Activated CD4-positive, alpha-beta memory T cell treated with anti-CD3 and anti-CD28 coated beads, Interleukin-2, amount 10 ng/mL, durations not matched to agents 7 days and 5 days (primary cell): ENCODE data around the gene TSACC. TPM values are rescaled to one million over a fixed set of nuclear protein-coding genes. Genes with fewer than 3 reads are reported as not detected.
"Not testable (repeated sequence)": the region's sequence is repeated elsewhere in the genome, so short reads cannot be mapped to it uniquely, and the experiment has no call there.

ENCODE experiments used
- CTCF ChIA-PET: fragments of 350-600 bp; sonication (Branson Sonifier 250); formaldehyde crosslinking; loops from one replicate; lab custom pipeline; 2021; ENCODE audit warnings: antibody characterized with exemption, inconsistent platforms; lab: Charles Lee
- POLR2A ChIA-PET: fragments of 350-600 bp; sonication (Branson Sonifier 250); formaldehyde crosslinking; loops from one replicate; lab custom pipeline; 2021; ENCODE audit warnings: antibody characterized with exemption; lab: Charles Lee
- DNase-seq: peaks from one replicate; pipeline ENCODE4 v3.0.0-alpha.2; 2020
- H3K27ac Mint-ChIP-seq: one replicate; pipeline ENCODE4 v1.8.0; 2021; ENCODE audit warnings: mild to moderate bottlenecking, mixed read lengths
- H3K27me3 Mint-ChIP-seq: one replicate; pipeline ENCODE4 v1.8.0; 2021; ENCODE audit warnings: mixed read lengths
- H3K36me3 Mint-ChIP-seq: one replicate; pipeline ENCODE4 v1.8.0; 2021; ENCODE audit warnings: low read depth, mixed read lengths
- H3K4me1 Mint-ChIP-seq: one replicate; pipeline ENCODE4 v1.8.0; 2021; ENCODE audit warnings: mixed read lengths
- H3K4me3 Mint-ChIP-seq: one replicate; pipeline ENCODE4 v1.8.0; 2021; ENCODE audit warnings: mild to moderate bottlenecking, mixed read lengths
- H3K9me3 Mint-ChIP-seq: one replicate; pipeline ENCODE4 v1.8.0; 2021; ENCODE audit warnings: mixed read lengths
- total RNA-seq, 2 experiments: library from RNA; stranded (reverse); gene quantifications; one replicate each; pipeline ENCODE4 v1.2.3, GENCODE V29; 2021

The TSACC gene
- total RNA-seq, 2 experiments from 2014 or later: 0.65 TPM; not detected in 1

DNA sequence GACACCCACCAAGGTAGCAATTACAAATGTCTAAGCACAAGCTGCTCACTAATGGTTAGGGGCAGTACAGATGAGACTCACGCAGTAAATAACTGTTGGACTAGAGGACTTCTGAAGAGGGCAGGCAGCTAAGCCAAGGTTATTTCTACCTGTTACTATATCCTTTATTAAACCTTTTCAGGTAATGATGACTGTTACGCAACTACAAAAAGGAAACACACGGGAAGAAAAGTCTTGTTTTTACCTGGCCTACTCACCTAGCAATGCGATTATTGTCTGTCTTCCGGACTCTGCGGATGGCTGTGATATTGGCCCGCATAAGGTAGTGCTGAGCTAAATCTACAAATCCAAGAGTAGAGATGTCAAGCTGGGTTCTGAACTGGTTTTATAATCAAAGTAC is 21.4 kb upstream of the TSACC start:
- no peak overlapping the region for H3K4me3 Mint-ChIP-seq
- no peak overlapping the region for H3K27ac Mint-ChIP-seq
- no peaks in the 10 kb centered on the region for H3K9me3 Mint-ChIP-seq
- no peaks in the 10 kb centered on the region for H3K27me3 Mint-ChIP-seq
- peaks cover 74% of the 10 kb centered on the region for H3K36me3 Mint-ChIP-seq
- no peaks in the 10 kb centered on the region for H3K4me1 Mint-ChIP-seq
- CTCF ChIA-PET: interaction anchor here (0.6 to 1.8 kb wide), 4 partner anchors 27 to 443 kb away, joined by 3 to 8 read pairs (median 4); partner anchors contain the start of genes SMG5 and TMEM79
- no peak for DNase-seq
- POLR2A ChIA-PET: interaction anchor here (0.9 kb wide), 1 partner anchor 34 kb away, joined by 3 read pairs; the partner anchor contains the start of gene SMG5

DNA sequence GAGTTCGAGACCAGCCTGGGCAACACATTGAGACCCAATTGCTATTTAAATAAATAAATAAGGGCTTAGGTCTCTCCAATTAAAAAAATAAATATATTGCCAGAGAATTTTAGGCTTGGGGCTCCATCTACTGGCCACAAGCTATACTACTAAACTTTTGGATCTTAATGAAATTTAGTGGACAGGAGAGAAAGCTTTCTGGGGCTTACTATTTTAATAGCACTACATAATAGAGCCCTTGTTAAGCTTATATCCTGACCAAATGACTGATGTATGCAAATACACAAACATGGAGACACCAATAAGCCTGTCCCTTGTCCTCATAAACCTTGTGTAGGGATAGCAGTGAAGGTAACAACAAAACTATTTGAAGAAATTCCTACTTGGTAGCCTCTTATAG is 18.7 kb upstream of the TSACC start:
- Mint-ChIP-seq H3K27ac (no peak overlapping the region), H3K36me3 (peaks cover 66% of the 10 kb centered on the region), H3K9me3 (no peaks in the 10 kb centered on the region), H3K4me3 (no peak overlapping the region), H3K4me1 (no peaks in the 10 kb centered on the region), H3K27me3 (no peaks in the 10 kb centered on the region)
- ChIA-PET CTCF (interaction anchor here (0.6 to 2.6 kb wide), 32 partner anchors 8 to 506 kb away, joined by 3 to 26 read pairs (median 4); partner anchors contain the start of genes CCT3, PMF1, SMG5 and TSACC), POLR2A (interaction anchor here (0.7 to 1.5 kb wide), 6 partner anchors 14 to 174 kb away, joined by 3 to 5 read pairs (median 3); partner anchors contain the start of gene SMG5)
- DNase-seq: peak; percentile 27

DNA sequence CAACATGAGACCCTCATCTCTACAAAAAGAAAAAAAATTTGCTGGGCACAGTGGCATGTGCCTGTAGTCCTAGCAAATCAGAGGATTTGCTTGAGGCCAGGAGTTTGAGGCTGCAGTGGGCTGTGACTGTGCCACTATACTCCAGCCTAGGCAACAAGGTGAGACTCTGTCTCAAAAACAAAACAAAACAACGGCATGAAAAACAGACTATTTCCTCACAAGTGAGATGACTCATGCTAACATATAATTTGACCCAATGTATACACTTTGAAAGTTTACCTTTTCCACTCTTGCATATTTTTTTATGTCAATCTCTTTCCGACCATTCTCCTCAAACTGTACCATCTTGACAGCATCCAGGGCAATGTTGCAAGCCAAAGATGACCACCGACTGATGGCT is 17.8 kb upstream of the TSACC start:
- CTCF ChIA-PET: interaction anchor here (0.6 to 1.2 kb wide), 2 partner anchors 44 to 86 kb away, joined by 3 read pairs; no protein-coding TSS in a partner anchor
- H3K27me3 Mint-ChIP-seq: no peaks in the 10 kb centered on the region
- H3K4me3 Mint-ChIP-seq: no peak overlapping the region
- peaks cover 65% of the 10 kb centered on the region for H3K36me3 Mint-ChIP-seq
- POLR2A ChIA-PET: interaction anchor here (1.5 kb wide), 1 partner anchor 15 kb away, joined by 3 read pairs; no protein-coding TSS in a partner anchor
- H3K27ac Mint-ChIP-seq: no peak overlapping the region
- DNase-seq: no peak
- H3K4me1 Mint-ChIP-seq: no peaks in the 10 kb centered on the region
- H3K9me3 Mint-ChIP-seq: no peaks in the 10 kb centered on the region

DNA sequence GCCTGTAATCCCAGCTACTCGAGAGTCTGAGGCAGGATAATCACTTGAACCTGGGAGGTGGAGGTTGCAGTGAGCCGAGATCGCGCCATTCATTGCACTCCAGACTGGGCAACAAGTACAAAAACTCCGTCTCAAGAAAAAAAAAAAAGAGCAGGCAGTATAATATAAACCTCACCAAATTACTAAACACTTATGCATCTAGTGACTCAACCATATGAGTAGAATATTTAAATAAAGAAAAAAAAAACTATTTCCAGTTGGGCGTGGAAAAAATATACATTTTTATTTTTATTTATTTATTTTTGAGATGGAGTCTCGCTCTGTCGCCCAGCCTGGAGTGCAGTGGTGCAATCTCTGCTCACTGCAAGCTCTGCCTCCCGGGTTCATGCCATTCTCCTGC is 15.1 kb upstream of the TSACC start:
- H3K9me3 Mint-ChIP-seq, H3K4me3 Mint-ChIP-seq, H3K4me1 Mint-ChIP-seq, DNase-seq, H3K27me3 Mint-ChIP-seq, H3K27ac Mint-ChIP-seq: not testable (repeated sequence)
- POLR2A ChIA-PET: interaction anchor here (1.1 to 1.5 kb wide), 2 partner anchors 15 to 40 kb away, joined by 3 read pairs; partner anchors contain the start of genes CCT3 and TSACC
- CTCF ChIA-PET: interaction anchor here (0.6 to 1.6 kb wide), 3 partner anchors 8 to 182 kb away, joined by 3 to 5 read pairs (median 4); no protein-coding TSS in a partner anchor
- H3K36me3 Mint-ChIP-seq: peaks cover 46% of the 10 kb centered on the region

DNA sequence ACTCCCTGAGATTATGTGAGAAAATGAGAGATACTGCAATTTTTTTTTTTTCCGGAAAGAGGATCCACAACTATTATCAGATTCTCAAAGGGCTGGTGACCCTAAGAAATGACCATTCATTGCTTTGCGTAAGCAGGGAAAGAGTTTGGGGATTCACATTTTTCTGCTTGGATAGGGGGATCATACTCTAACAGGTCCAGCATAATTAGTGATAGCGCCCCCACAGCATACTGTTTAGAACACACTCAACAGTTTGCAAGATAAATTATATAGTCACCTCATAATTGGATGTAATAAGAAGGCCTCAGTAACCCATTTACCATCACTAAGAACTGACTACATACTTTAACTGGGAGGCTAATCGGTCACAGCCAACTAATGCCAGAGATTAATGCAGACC is 2.1 kb upstream of the TSACC start:
- POLR2A ChIA-PET: interaction anchor here (0.9 to 1.4 kb wide), 6 partner anchors 16 to 240 kb away, joined by 3 to 12 read pairs (median 3); partner anchors contain the start of gene SMG5
- CTCF ChIA-PET: interaction anchor here (0.7 to 2.4 kb wide), 4 partner anchors 10 to 65 kb away, joined by 3 to 9 read pairs (median 4); no protein-coding TSS in a partner anchor

DNA sequence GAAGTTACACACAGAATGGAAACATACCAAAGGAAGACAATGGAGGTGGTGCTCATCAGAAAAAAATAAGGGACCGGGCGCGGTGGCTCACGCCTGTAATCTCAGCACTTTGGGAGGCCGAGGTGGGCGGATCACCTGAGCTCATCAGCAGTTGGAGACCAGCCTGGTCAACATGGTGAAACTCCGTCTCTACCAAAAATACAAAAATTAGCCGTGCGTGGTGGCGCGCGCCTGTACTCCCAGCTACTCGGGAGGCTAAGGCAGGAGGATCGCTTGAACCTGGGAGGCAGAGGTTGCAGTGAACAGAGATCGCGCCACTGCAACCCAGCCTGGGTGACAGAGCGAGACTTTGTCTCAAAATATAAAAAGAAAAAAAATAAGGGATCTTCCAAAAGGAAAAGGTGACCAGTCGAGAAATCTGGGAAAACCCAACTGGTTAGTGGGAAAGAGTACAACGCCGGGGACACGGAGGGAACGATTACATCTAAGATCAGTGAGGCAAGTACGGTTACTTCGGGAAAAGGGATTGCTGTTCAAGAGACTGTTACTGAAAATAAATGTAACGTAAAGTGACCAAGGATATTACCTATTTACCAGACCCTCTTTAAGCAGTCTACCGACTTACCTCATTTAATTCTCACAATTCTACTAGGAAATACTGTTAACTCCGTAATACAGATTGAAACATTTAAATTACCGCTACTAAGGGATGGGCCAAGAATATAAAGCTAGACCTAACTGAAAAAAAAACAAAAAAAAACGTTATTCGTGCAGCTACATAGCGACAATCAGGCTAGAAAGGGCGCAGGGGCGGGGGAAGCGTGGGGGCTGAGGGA is 1.1 kb upstream of the TSACC start:
- no peaks in the 10 kb centered on the region for H3K9me3 Mint-ChIP-seq
- H3K36me3 Mint-ChIP-seq: peaks cover 41% of the 10 kb centered on the region
- H3K4me3 Mint-ChIP-seq: peak overlapping the region; percentile 98
- peak; percentile 18 for DNase-seq
- CTCF ChIA-PET: interaction anchor here (0.6 to 2.4 kb wide), 11 partner anchors 8 to 531 kb away, joined by 3 to 9 read pairs (median 3); partner anchors contain the start of gene SMG5
- peak overlapping the region; percentile 95 for H3K27ac Mint-ChIP-seq
- POLR2A ChIA-PET: interaction anchor here (0.8 to 2.0 kb wide), 18 partner anchors 10 to 254 kb away, joined by 3 to 15 read pairs (median 3); partner anchors contain the start of genes NAXE, SLC25A44, SMG5 and TMEM79
- H3K4me1 Mint-ChIP-seq: peaks cover 39% of the 10 kb centered on the region
- H3K27me3 Mint-ChIP-seq: no peaks in the 10 kb centered on the region

More for the DNA sequence above, 2.1 kb upstream of the TSACC start:
- no peaks in the 10 kb centered on the region for H3K9me3 Mint-ChIP-seq
- peak overlapping the region; percentile 98 for H3K4me3 Mint-ChIP-seq
- peaks cover 39% of the 10 kb centered on the region for H3K4me1 Mint-ChIP-seq
- peaks cover 44% of the 10 kb centered on the region for H3K36me3 Mint-ChIP-seq
- no peak overlapping the region for H3K27ac Mint-ChIP-seq
- no peak for DNase-seq
- no peaks in the 10 kb centered on the region for H3K27me3 Mint-ChIP-seq

DNA sequence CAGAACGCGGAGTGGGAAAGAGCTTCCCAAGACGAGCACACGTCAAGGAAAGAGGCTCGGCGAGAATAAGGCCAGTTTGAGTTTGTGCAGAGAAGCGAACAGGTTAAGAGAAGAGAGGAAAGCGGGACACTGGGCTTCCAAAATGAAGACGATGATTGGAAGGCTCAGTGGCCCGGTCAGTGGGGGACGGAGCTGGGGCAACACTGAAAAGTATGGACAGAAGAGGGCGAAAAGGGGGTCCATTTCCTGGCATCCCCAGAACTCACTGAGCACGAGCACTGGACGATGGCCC is 492 bp upstream of the TSACC start:
- no peaks in the 10 kb centered on the region for H3K9me3 Mint-ChIP-seq
- peak overlapping the region; percentile 95 for H3K27ac Mint-ChIP-seq
- H3K27me3 Mint-ChIP-seq: no peaks in the 10 kb centered on the region
- DNase-seq: no peak
- peak overlapping the region; percentile 98 for H3K4me3 Mint-ChIP-seq
- peaks cover 39% of the 10 kb centered on the region for H3K4me1 Mint-ChIP-seq
- ChIA-PET POLR2A (interaction anchor here (0.8 to 2.0 kb wide), 13 partner anchors 10 to 254 kb away, joined by 3 to 15 read pairs (median 3); partner anchors contain the start of genes NAXE, SLC25A44, SMG5 and TMEM79), CTCF (interaction anchor here (0.6 to 2.4 kb wide), 9 partner anchors 9 to 532 kb away, joined by 3 to 9 read pairs (median 3); partner anchors contain the start of gene SMG5)
- peaks cover 39% of the 10 kb centered on the region for H3K36me3 Mint-ChIP-seq

DNA sequence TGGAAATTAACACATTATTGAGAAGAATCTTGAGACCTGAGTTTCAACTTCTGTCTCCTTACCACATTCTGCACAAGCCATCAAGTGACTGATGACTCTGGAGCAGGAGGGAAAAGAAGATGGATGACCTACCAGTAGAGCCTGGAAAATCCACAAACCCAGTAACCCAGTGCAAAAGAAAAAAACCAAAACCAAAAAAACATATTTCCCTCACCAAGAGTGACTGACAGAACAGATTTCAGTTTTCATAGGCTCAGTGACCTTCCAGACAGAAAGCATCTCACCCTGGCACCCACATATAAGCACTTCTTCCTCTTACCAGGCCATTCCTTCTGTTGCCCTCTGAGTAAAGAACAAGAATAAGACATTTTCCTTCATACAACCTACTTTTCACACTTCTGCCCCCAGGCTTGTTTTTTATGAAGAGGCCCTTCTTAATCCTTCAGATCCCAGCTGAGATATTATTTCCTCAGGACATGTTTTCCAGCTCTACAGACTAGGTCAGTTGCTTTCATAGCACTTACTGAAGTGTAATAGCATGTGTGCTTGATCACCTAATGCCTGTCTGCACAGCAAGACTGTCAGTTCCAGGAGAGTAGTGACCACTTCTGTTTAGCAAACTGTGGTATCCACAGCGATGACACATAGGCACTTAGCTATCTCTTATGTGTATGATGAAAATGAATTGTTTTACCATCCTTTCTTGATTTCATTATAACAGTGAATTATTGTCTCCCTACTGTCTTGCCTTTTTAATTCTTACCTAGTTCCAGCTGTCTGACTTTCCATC is 4.0 kb downstream of the TSACC start:
- H3K36me3 Mint-ChIP-seq: peaks cover 5% of the 10 kb centered on the region
- no peak overlapping the region for H3K27ac Mint-ChIP-seq
- CTCF ChIA-PET: interaction anchor here (0.8 to 1.7 kb wide), 4 partner anchors 12 to 104 kb away, joined by 3 to 4 read pairs (median 3); no protein-coding TSS in a partner anchor
- H3K4me1 Mint-ChIP-seq: peaks cover 11% of the 10 kb centered on the region
- H3K4me3 Mint-ChIP-seq: no peak overlapping the region
- POLR2A ChIA-PET: no interaction called here
- no peak for DNase-seq
- no peaks in the 10 kb centered on the region for H3K9me3 Mint-ChIP-seq
- H3K27me3 Mint-ChIP-seq: peaks cover 18% of the 10 kb centered on the region

DNA sequence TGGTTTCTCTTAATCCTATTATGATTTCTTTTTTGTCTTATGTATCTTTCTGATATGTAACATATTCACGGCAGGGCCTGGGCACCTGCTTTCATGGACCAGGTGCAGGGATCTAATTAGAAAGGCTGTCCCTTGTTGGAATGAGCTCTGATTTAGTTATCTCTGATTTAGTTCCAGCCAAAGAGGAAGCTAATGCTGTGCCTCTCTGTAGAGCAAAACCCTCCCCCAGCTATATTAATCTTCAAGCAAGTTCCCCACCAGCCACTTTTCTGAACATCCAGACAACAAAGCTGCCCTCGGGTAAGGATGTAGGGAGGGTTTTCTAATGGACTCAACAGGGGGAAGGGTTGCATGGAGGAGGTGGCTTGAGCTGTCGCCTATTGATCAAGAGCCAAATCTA is 6.1 kb downstream of the TSACC start:
- peaks cover 1% of the 10 kb centered on the region for H3K4me1 Mint-ChIP-seq
- POLR2A ChIA-PET: no interaction called here
- H3K27ac Mint-ChIP-seq: no peak overlapping the region
- CTCF ChIA-PET: interaction anchor here (0.9 to 1.4 kb wide), 4 partner anchors 27 to 157 kb away, joined by 3 to 5 read pairs (median 4); no protein-coding TSS in a partner anchor
- H3K36me3 Mint-ChIP-seq: no peaks in the 10 kb centered on the region
- no peaks in the 10 kb centered on the region for H3K9me3 Mint-ChIP-seq
- no peak for DNase-seq
- H3K4me3 Mint-ChIP-seq: no peak overlapping the region
- peaks cover 25% of the 10 kb centered on the region for H3K27me3 Mint-ChIP-seq

DNA sequence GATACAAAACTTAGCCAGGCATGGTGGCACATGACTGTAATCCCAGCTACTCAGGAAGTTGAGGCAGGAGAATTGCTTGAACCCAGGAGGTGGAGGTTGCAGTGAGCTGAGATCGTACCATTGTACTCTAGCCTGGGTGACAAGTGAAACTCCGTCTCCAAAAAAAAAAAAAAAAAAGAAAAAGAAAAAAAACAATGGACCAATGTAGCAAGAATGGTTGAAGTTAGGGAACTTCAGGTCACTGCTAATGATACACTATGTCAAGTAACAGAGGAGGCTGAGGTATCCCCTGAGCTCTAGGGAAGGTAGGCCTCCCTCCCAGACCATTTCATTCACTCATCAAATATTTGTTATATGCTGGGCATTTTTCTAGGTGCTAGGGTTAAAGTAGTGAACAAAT is 7.7 kb downstream of the TSACC start:
- CTCF ChIA-PET: interaction anchor here (2.3 kb wide), 1 partner anchor 100 kb away, joined by 9 read pairs; no protein-coding TSS in a partner anchor
- H3K36me3 Mint-ChIP-seq, DNase-seq, H3K27ac Mint-ChIP-seq, H3K4me1 Mint-ChIP-seq, POLR2A ChIA-PET, H3K4me3 Mint-ChIP-seq, H3K9me3 Mint-ChIP-seq: not testable (repeated sequence)
- H3K27me3 Mint-ChIP-seq: peaks cover 27% of the 10 kb centered on the region

DNA sequence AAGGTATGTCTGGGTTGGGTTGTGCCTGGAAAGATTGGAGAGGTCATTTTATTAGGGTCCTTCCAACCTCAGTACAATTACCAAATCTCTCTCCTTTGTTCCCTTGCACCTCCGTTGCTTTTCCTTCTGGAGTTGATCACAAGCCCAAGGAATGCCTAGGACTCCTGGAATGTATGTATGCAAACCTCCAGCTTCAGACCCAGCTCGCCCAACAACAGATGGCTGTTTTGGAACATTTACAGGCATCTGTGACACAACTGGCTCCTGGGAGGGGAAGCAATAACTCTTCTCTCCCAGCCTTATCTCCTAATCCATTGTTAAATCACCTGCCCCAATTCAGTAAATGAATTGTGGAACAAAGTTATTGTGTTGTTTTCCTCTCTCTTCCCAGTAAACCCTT is 8.3 kb downstream of the TSACC start:
- peaks cover 31% of the 10 kb centered on the region for H3K27me3 Mint-ChIP-seq
- no peak overlapping the region for H3K4me3 Mint-ChIP-seq
- ChIA-PET POLR2A (no interaction called here), CTCF (interaction anchor here (2.1 to 2.3 kb wide), 2 partner anchors 39 to 99 kb away, joined by 8 to 9 read pairs; no protein-coding TSS in a partner anchor)
- H3K36me3 Mint-ChIP-seq: no peaks in the 10 kb centered on the region
- DNase-seq: no peak
- H3K27ac Mint-ChIP-seq: no peak overlapping the region
- no peaks in the 10 kb centered on the region for H3K9me3 Mint-ChIP-seq
- H3K4me1 Mint-ChIP-seq: peaks cover 5% of the 10 kb centered on the region

DNA sequence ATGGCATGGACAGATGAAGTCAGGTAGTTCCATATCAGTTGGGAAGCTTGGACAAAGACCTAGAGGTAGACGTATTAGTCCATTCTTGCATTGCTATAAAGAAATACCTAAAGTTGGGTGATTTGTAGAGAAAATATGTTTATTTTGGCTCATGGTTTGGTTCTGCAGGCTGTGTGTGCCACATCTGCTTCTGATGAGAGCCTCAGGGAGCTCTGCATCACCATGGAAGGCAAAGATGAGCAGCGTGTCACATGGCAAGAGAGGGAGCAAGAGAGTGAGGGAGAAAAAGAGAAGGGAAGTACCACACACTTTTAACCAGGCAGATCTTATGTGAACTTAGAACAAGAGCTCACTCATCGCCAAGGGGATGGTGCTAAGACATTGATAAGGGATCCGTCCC is 9.0 kb downstream of the TSACC start:
- Mint-ChIP-seq H3K4me3 (no peak overlapping the region), H3K4me1 (peaks cover 5% of the 10 kb centered on the region), H3K27me3 (peaks cover 31% of the 10 kb centered on the region), H3K9me3 (no peaks in the 10 kb centered on the region), H3K27ac (no peak overlapping the region), H3K36me3 (no peaks in the 10 kb centered on the region)
- ChIA-PET POLR2A (interaction anchor here (0.7 kb wide), 1 partner anchor 9 kb away, joined by 3 read pairs; the partner anchor contains the start of genes CCT3 and TSACC), CTCF (interaction anchor here (2.1 to 2.3 kb wide), 2 partner anchors 39 to 98 kb away, joined by 8 to 9 read pairs; no protein-coding TSS in a partner anchor)
- no peak for DNase-seq
